HepG2 (cell line): ENCODE measurements around the gene UBR7. TPM values are rescaled to one million over a fixed set of nuclear protein-coding genes. Genes with fewer than 3 reads are reported as not detected.
A peak's percentile ranks its signal among the peaks of the same experiment; 100 is the strongest.

Source experiments
- ATF7 ChIP-seq, 2 experiments: fragments of 450-650 bp in 1 of 2; sonication (generic) in 1 of 2; formaldehyde crosslinking in 1 of 2; IDR thresholded peaks; 2 replicates each; pipeline versions ENCODE4 v1.4.0 to v1.6.1; 2016 to 2020; ENCODE audit warnings: antibody characterized with exemption in 1 of 2, mild to moderate bottlenecking in 1 of 2, missing genetic modification reagents in 1 of 2
- CCDC6 ChIP-seq: sonication (generic); formaldehyde crosslinking; IDR thresholded peaks from 2 replicates; pipeline ENCODE4 v1.8.1; 2022; ENCODE audit warnings: mild to moderate bottlenecking, missing genetic modification reagents, moderate library complexity
- HNF1A ChIP-seq, 2 experiments: sonication (generic) in 1 of 2; formaldehyde crosslinking in 1 of 2; IDR thresholded peaks; 2 replicates each; pipeline versions ENCODE4 v1.4.0 to v1.6.1; 2016 to 2020; ENCODE audit warnings: borderline replicate concordance in 1 of 2, low read depth in 1 of 2, mild to moderate bottlenecking in 1 of 2, missing genetic modification reagents in 1 of 2
- IKZF4 ChIP-seq: sonication (generic); formaldehyde crosslinking; IDR thresholded peaks from 2 replicates; pipeline ENCODE4 v1.5.1; 2020; ENCODE audit warnings: borderline replicate concordance, mild to moderate bottlenecking, low read depth, missing genetic modification reagents; ENCODE audit errors: not compliant biosample characterization
- IKZF5 ChIP-seq: IDR thresholded peaks from 2 replicates; pipeline ENCODE4 v1.6.1; 2018; ENCODE audit warnings: missing genetic modification reagents, mild to moderate bottlenecking, missing compliant biosample characterization
- KDM3A ChIP-seq: IDR thresholded peaks from 2 replicates; pipeline ENCODE4 v1.6.1; 2018; ENCODE audit warnings: low read depth, missing compliant biosample characterization
- MLX ChIP-seq: IDR thresholded peaks from 2 replicates; pipeline ENCODE4 v1.6.1; 2016
- MTERF4 ChIP-seq: sonication (generic); formaldehyde crosslinking; IDR thresholded peaks from 2 replicates; pipeline ENCODE4 v1.8.0; 2023; ENCODE audit warnings: mild to moderate bottlenecking, missing genetic modification reagents
- PATZ1 ChIP-seq: sonication (generic); formaldehyde crosslinking; IDR thresholded peaks from 2 replicates; pipeline ENCODE4 v1.4.0; 2020; ENCODE audit warnings: missing genetic modification reagents
- PAWR ChIP-seq: sonication (generic); formaldehyde crosslinking; IDR thresholded peaks from 2 replicates; pipeline ENCODE4 v1.4.0; 2020; ENCODE audit warnings: missing genetic modification reagents, mild to moderate bottlenecking, borderline replicate concordance
- TAF15 ChIP-seq: fragments of 200-400 bp; formaldehyde crosslinking; IDR thresholded peaks from one replicate; pipeline ENCODE4 v1.6.1; 2018; ENCODE audit warnings: mild to moderate bottlenecking, low read depth, low read length; ENCODE audit not compliant: poor library complexity, severe bottlenecking
- ZMYM2 ChIP-seq: sonication (generic); formaldehyde crosslinking; IDR thresholded peaks from 2 replicates; pipeline ENCODE4 v1.8.0; 2022; ENCODE audit warnings: mild to moderate bottlenecking, missing genetic modification reagents
- ZNF354B ChIP-seq: sonication (generic); formaldehyde crosslinking; IDR thresholded peaks from 2 replicates; pipeline ENCODE4 v1.8.0; 2022; ENCODE audit warnings: mild to moderate bottlenecking, missing genetic modification reagents
- ZNF510 ChIP-seq: sonication (generic); formaldehyde crosslinking; IDR thresholded peaks from 2 replicates; pipeline ENCODE4 v1.4.0; 2020; ENCODE audit warnings: low read depth, mild to moderate bottlenecking, missing genetic modification reagents
- ZNF768 ChIP-seq: sonication (generic); formaldehyde crosslinking; IDR thresholded peaks from 2 replicates; pipeline ENCODE4 v1.4.0; 2020; ENCODE audit warnings: missing genetic modification reagents
- ZNF782 ChIP-seq: sonication (generic); formaldehyde crosslinking; IDR thresholded peaks from 2 replicates; pipeline ENCODE4 v1.4.0; 2020; ENCODE audit warnings: missing genetic modification reagents, mild to moderate bottlenecking, borderline replicate concordance
- ZSCAN31 ChIP-seq: sonication (generic); formaldehyde crosslinking; IDR thresholded peaks from 2 replicates; pipeline ENCODE4 v1.5.0; 2020; ENCODE audit warnings: low read depth, mild to moderate bottlenecking, missing genetic modification reagents
- polyA plus RNA-seq, 8 experiments: library from polyadenylated mRNA; depleted of rRNA in 3 of 8; stranded (reverse) in 7 of 8; unstranded in 1 of 8; fragments of >200 nt; fragmentation: Illumina TruSeq in 4 of 8; extraction: Trizol in 4 of 8; gene quantifications; 2 replicates each; pipeline versions ENCODE4 v1.2.1 to v1.2.3, GENCODE V29; 2011 to 2016; ENCODE audit warnings: low read depth in 4 of 8, missing spikeins in 1 of 8, mixed read lengths in 1 of 8; ENCODE audit not compliant: insufficient read depth in 1 of 8
- total RNA-seq, 5 experiments: library from RNA; depleted of rRNA; stranded (reverse); fragments of >200 nt; fragmentation: Illumina TruSeq; extraction: Trizol; gene quantifications; 2 replicates each; pipeline ENCODE4 v1.2.3, GENCODE V29; 2016; ENCODE audit warnings: low read depth in 1 of 5

UBR7 gene
- total and polyA plus RNA-seq, 2 of the 13 experiments (the other 11 are each of a cell fraction or from before 2014, with no cell fraction given) = 11.0 to 19.7 TPM

- TF ChIP-seq HNF1A (IDR thresholded peaks at IDR 0.05; ENCODE audit: low read depth) (no peak), HNF1A (CRISPR knock-in tag; IDR thresholded peaks at IDR 0.05; ENCODE audit: borderline replicate concordance) (peak; percentile 38; the same call in 1 of the 2 replicates), TAF15 (peak; percentile 73), ATF7 (IDR thresholded peaks at IDR 0.05) (peak; percentile 33; the same call in 1 of the 2 replicates), ATF7 (CRISPR knock-in tag; IDR thresholded peaks at IDR 0.05) (peak; percentile 68), ZNF768 (CRISPR knock-in tag) (peak; percentile 48), ZNF782 (CRISPR knock-in tag) (peak; percentile 64), IKZF4 (CRISPR knock-in tag) (peak; percentile 65), PATZ1 (CRISPR knock-in tag) (peak; percentile 2; the same call in 1 of the 2 replicates), PAWR (CRISPR knock-in tag) (peak; percentile 69; the same call in 1 of the 2 replicates), KDM3A (CRISPR knock-in tag) (no peak), MLX (no peak), IKZF5 (CRISPR knock-in tag) (peak; percentile 75; the same call in 1 of the 2 replicates), ZNF354B (CRISPR knock-in tag) (peak; percentile 56; the same call in 1 of the 2 replicates), MTERF4 (CRISPR knock-in tag) (0 out of 2 replicates have a peak, but pooled peaks have one; percentile 40), ZSCAN31 (CRISPR knock-in tag) (no peak), ZMYM2 (CRISPR knock-in tag) (no peak), CCDC6 (CRISPR knock-in tag) (peak; percentile 46; the same call in 1 of the 2 replicates), ZNF510 (CRISPR knock-in tag) (no peak)
These were observed 22.4 kb upstream of the UBR7 start, which contains the start of the genes LYSET and MOAP1 (continued) for GRCh38 chr14:93184391-93185348.
